Memory B cell (primary cell): ENCODE data around the gene DCLK1.

Experiments used
- ATAC-seq: fragments of 150-1000 bp; cut with Tn5 transposase; 2 replicates; pipeline ENCODE4 v1.10.0; 2021; ENCODE audit warnings: low read depth, mild to moderate bottlenecking, moderate library complexity
- DNase-seq, 2 donors: peaks; one replicate each; pipeline ENCODE4 v3.0.0; 2022; ENCODE audit warnings: low spot score in 2 of 2
- H3K27ac Mint-ChIP-seq: one replicate; pipeline ENCODE4 v1.8.0; 2022; ENCODE audit warnings: mild to moderate bottlenecking, moderate library complexity, mixed read lengths
- H3K27me3 Mint-ChIP-seq: one replicate; pipeline ENCODE4 v1.8.0; 2022; ENCODE audit warnings: mixed read lengths
- H3K36me3 Mint-ChIP-seq: one replicate; pipeline ENCODE4 v1.8.0; 2022; ENCODE audit warnings: mild to moderate bottlenecking, mixed read lengths
- H3K4me1 Mint-ChIP-seq: one replicate; pipeline ENCODE4 v1.8.0; 2022; ENCODE audit warnings: mixed read lengths
- H3K4me3 Mint-ChIP-seq: one replicate; pipeline ENCODE4 v1.8.0; 2022; ENCODE audit warnings: mild to moderate bottlenecking, moderate library complexity, mixed read lengths
- H3K9me3 Mint-ChIP-seq: one replicate; pipeline ENCODE4 v1.8.0; 2022; ENCODE audit warnings: mixed read lengths

The DCLK1 gene

GRCh38 chr13:35856084-35856483 lies 275.1 kb downstream of the DCLK1 start:
- DNase-seq (no peak), ATAC-seq (no peak)
- Mint-ChIP-seq H3K9me3 (no peaks in the 10 kb centered on the region), H3K36me3 (no peaks in the 10 kb centered on the region), H3K4me1 (no peaks in the 10 kb centered on the region), H3K4me3 (no peak overlapping the region), H3K27ac (no peak overlapping the region), H3K27me3 (peaks cover 4% of the 10 kb centered on the region)

GRCh38 chr13:35855531-35856019 lies 275.6 kb downstream of the DCLK1 start:
- DNase-seq (no peak), ATAC-seq (no peak)
- Mint-ChIP-seq H3K27ac (no peak overlapping the region), H3K9me3 (no peaks in the 10 kb centered on the region), H3K27me3 (peaks cover 4% of the 10 kb centered on the region), H3K36me3 (no peaks in the 10 kb centered on the region), H3K4me3 (no peak overlapping the region), H3K4me1 (no peaks in the 10 kb centered on the region)

GRCh38 chr13:35854286-35854685 lies 276.9 kb downstream of the DCLK1 start:
- no peaks in the 10 kb centered on the region for H3K36me3 Mint-ChIP-seq
- no peak for DNase-seq

GRCh38 chr13:35851881-35852280 lies 279.3 kb downstream of the DCLK1 start:
- Mint-ChIP-seq H3K27me3 (peaks cover 2% of the 10 kb centered on the region), H3K4me1 (no peaks in the 10 kb centered on the region), H3K4me3 (no peak overlapping the region), H3K36me3 (no peaks in the 10 kb centered on the region), H3K9me3 (no peaks in the 10 kb centered on the region), H3K27ac (no peak overlapping the region)
- ATAC-seq (no peak), DNase-seq (no peak)

More at GRCh38 chr13:35854286-35854685, 276.9 kb downstream of the DCLK1 start:
- Mint-ChIP-seq H3K4me3 (no peak overlapping the region), H3K4me1 (no peaks in the 10 kb centered on the region), H3K9me3 (no peaks in the 10 kb centered on the region), H3K27ac (no peak overlapping the region), H3K27me3 (peaks cover 4% of the 10 kb centered on the region)
- no peak for ATAC-seq

- no peak overlapping the region for H3K27ac Mint-ChIP-seq
- DNase-seq: no peak
Measured at GRCh38 chr13:35851356-35851755, 279.8 kb downstream of the DCLK1 start.

GRCh38 chr13:35850569-35850968 lies 280.6 kb downstream of the DCLK1 start:
- DNase-seq (no peak), ATAC-seq (no peak)
- Mint-ChIP-seq H3K4me1 (no peaks in the 10 kb centered on the region), H3K9me3 (no peaks in the 10 kb centered on the region), H3K36me3 (no peaks in the 10 kb centered on the region), H3K4me3 (no peak overlapping the region), H3K27ac (no peak overlapping the region), H3K27me3 (peaks cover 2% of the 10 kb centered on the region)

More at GRCh38 chr13:35851356-35851755, 279.8 kb downstream of the DCLK1 start:
- H3K4me1 Mint-ChIP-seq: no peaks in the 10 kb centered on the region
- H3K36me3 Mint-ChIP-seq: no peaks in the 10 kb centered on the region
- H3K27me3 Mint-ChIP-seq: peaks cover 2% of the 10 kb centered on the region
- ATAC-seq: no peak
- H3K4me3 Mint-ChIP-seq: no peak overlapping the region
- no peaks in the 10 kb centered on the region for H3K9me3 Mint-ChIP-seq

GRCh38 chr13:35849256-35849644 lies 281.9 kb downstream of the DCLK1 start:
- Mint-ChIP-seq H3K27ac (no peak overlapping the region), H3K36me3 (no peaks in the 10 kb centered on the region), H3K4me3 (no peak overlapping the region), H3K27me3 (peaks cover 2% of the 10 kb centered on the region), H3K4me1 (no peaks in the 10 kb centered on the region), H3K9me3 (no peaks in the 10 kb centered on the region)
- ATAC-seq (no peak), DNase-seq (no peak)

- no peaks in the 10 kb centered on the region for H3K9me3 Mint-ChIP-seq
- no peaks in the 10 kb centered on the region for H3K4me1 Mint-ChIP-seq
- H3K27me3 Mint-ChIP-seq: peaks cover 2% of the 10 kb centered on the region
- no peak overlapping the region for H3K4me3 Mint-ChIP-seq
- ATAC-seq: no peak
- no peaks in the 10 kb centered on the region for H3K36me3 Mint-ChIP-seq
- no peak overlapping the region for H3K27ac Mint-ChIP-seq
- no peak for DNase-seq
Measured at GRCh38 chr13:35848336-35849255, 282.6 kb downstream of the DCLK1 start.

GRCh38 chr13:35843272-35843671 lies 287.9 kb downstream of the DCLK1 start:
- no peaks in the 10 kb centered on the region for H3K36me3 Mint-ChIP-seq
- ATAC-seq (no peak), DNase-seq (no peak)
- H3K4me3 Mint-ChIP-seq: no peak overlapping the region
- H3K4me1 Mint-ChIP-seq: no peaks in the 10 kb centered on the region
- no peaks in the 10 kb centered on the region for H3K27me3 Mint-ChIP-seq
- no peaks in the 10 kb centered on the region for H3K9me3 Mint-ChIP-seq
- H3K27ac Mint-ChIP-seq: no peak overlapping the region

GRCh38 chr13:35841060-35841521 lies 290.1 kb downstream of the DCLK1 start:
- H3K9me3 Mint-ChIP-seq: no peaks in the 10 kb centered on the region
- no peak for ATAC-seq

GRCh38 chr13:35839806-35840205 lies 291.4 kb downstream of the DCLK1 start:
- no peak overlapping the region for H3K4me3 Mint-ChIP-seq
- no peak overlapping the region for H3K27ac Mint-ChIP-seq
- H3K27me3 Mint-ChIP-seq: no peaks in the 10 kb centered on the region
- no peaks in the 10 kb centered on the region for H3K9me3 Mint-ChIP-seq
- no peak for DNase-seq
- no peaks in the 10 kb centered on the region for H3K36me3 Mint-ChIP-seq
- ATAC-seq: no peak
- no peaks in the 10 kb centered on the region for H3K4me1 Mint-ChIP-seq

More at GRCh38 chr13:35841060-35841521, 290.1 kb downstream of the DCLK1 start:
- H3K36me3 Mint-ChIP-seq: no peaks in the 10 kb centered on the region
- no peak for DNase-seq
- no peaks in the 10 kb centered on the region for H3K4me1 Mint-ChIP-seq
- no peak overlapping the region for H3K4me3 Mint-ChIP-seq
- H3K27me3 Mint-ChIP-seq: no peaks in the 10 kb centered on the region
- H3K27ac Mint-ChIP-seq: no peak overlapping the region

- no peak for DNase-seq
- Mint-ChIP-seq H3K4me1 (no peaks in the 10 kb centered on the region), H3K4me3 (no peak overlapping the region), H3K9me3 (no peaks in the 10 kb centered on the region), H3K27me3 (no peaks in the 10 kb centered on the region), H3K27ac (no peak overlapping the region), H3K36me3 (no peaks in the 10 kb centered on the region)
- no peak for ATAC-seq
Measured at GRCh38 chr13:35838356-35838755, 292.8 kb downstream of the DCLK1 start.

- no peak for ATAC-seq
- Mint-ChIP-seq H3K9me3 (no peaks in the 10 kb centered on the region), H3K4me3 (no peak overlapping the region), H3K4me1 (no peaks in the 10 kb centered on the region), H3K27me3 (no peaks in the 10 kb centered on the region), H3K36me3 (no peaks in the 10 kb centered on the region), H3K27ac (no peak overlapping the region)
- no peak for DNase-seq
Measured at GRCh38 chr13:35836446-35836845, 294.7 kb downstream of the DCLK1 start.

- ATAC-seq (no peak), DNase-seq (no peak)
- H3K27me3 Mint-ChIP-seq: no peaks in the 10 kb centered on the region
- no peak overlapping the region for H3K27ac Mint-ChIP-seq
- H3K9me3 Mint-ChIP-seq: no peaks in the 10 kb centered on the region
- H3K4me3 Mint-ChIP-seq: no peak overlapping the region
- no peaks in the 10 kb centered on the region for H3K4me1 Mint-ChIP-seq
- H3K36me3 Mint-ChIP-seq: no peaks in the 10 kb centered on the region
Measured at GRCh38 chr13:35835989-35836388, 295.2 kb downstream of the DCLK1 start.
